AG09309 (cell line): Measurements from ENCODE around the gene KRT3.

ENCODE experiments used
- DNase-seq: peaks from one replicate; pipeline ENCODE4 v3.0.0-alpha.2; 2010; ENCODE audit warnings: low read depth
- H3K4me3 ChIP-seq: 2 replicates; pipeline ENCODE4 v1.5.1; 2011; ENCODE audit warnings: mild to moderate bottlenecking, low read depth, low read length, moderate library complexity; ENCODE audit not compliant: control insufficient read depth
- CTCF ChIP-seq: IDR thresholded peaks from 2 replicates; pipeline ENCODE4 v1.5.1; 2011; ENCODE audit warnings: mild to moderate bottlenecking, low read depth, low read length, inconsistent platforms; ENCODE audit not compliant: insufficient read depth, control insufficient read depth; ENCODE audit errors: missing control alignments

KRT3 gene

GRCh38 chr12:52768479-52769200, 27.3 kb downstream of the KRT3 start:
- no peak for TF ChIP-seq CTCF
- H3K4me3 ChIP-seq = no peak overlapping the region
- DNase-seq = no peak

GRCh38 chr12:52767427-52767826, 28.5 kb downstream of the KRT3 start:
- no peak for DNase-seq
- no peak overlapping the region for H3K4me3 ChIP-seq
- TF ChIP-seq CTCF = no peak

GRCh38 chr12:52767020-52767379, 28.9 kb downstream of the KRT3 start:
- no peak for TF ChIP-seq CTCF
- H3K4me3 ChIP-seq = no peak overlapping the region
- no peak for DNase-seq

- no peak for TF ChIP-seq CTCF
- DNase-seq = no peak
- H3K4me3 ChIP-seq = no peak overlapping the region
Measured at GRCh38 chr12:52766351-52767019, 29.4 kb downstream of the KRT3 start.

- H3K4me3 ChIP-seq = no peak overlapping the region
- TF ChIP-seq CTCF = no peak
- no peak for DNase-seq
Measured at GRCh38 chr12:52765702-52766101, 30.2 kb downstream of the KRT3 start.

GRCh38 chr12:52763991-52764390, 31.9 kb downstream of the KRT3 start:
- no peak for TF ChIP-seq CTCF
- H3K4me3 ChIP-seq = no peak overlapping the region
- no peak for DNase-seq
